Measurements from ENCODE around the gene MKNK1.

Gene MKNK1

DNA sequence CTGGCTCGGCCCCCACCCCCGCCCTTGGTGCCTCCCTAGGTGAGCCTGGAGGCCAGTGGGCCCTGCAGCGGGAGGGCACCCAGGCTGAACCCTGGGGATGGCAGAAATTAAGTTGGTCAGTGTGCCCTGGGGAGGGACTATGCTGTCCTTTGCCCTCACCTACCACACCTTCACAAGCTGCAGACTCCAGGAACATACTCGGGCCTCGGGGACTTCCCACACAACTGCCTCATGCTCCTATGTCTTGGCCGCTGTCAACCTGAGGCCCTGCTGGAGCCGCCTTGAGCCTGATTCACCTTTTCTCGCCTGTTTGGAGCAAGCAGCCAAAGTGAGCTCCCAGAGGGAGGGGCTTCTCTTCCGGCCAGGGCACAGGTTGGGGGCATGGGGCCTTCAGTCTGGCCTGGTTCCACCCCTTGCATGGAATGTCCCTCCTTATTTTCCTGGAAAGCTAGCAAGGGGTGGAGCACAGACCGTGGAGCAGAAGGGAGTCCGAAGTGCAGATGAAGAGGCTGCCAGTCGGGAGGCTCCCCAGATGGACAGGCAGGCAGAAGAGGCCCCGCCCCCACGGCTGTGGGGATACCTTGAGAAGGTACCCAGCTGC, 77.3 kb downstream of the MKNK1 start:
- no peak overlapping the region for H3K4me3 ChIP-seq (replicated peaks; ENCODE audit: insufficient read depth, low read length)
- H3K27me3 ChIP-seq (ENCODE audit: insufficient read depth, poor library complexity, severe bottlenecking) = peaks cover 11% of the 10 kb centered on the region
- no peak overlapping the region for H3K27ac ChIP-seq (replicated peaks)
- no peak for DNase-seq (ENCODE audit: low read depth in 1 of 2, low spot score in 1 of 2)
- TF ChIP-seq, protein P1, sequence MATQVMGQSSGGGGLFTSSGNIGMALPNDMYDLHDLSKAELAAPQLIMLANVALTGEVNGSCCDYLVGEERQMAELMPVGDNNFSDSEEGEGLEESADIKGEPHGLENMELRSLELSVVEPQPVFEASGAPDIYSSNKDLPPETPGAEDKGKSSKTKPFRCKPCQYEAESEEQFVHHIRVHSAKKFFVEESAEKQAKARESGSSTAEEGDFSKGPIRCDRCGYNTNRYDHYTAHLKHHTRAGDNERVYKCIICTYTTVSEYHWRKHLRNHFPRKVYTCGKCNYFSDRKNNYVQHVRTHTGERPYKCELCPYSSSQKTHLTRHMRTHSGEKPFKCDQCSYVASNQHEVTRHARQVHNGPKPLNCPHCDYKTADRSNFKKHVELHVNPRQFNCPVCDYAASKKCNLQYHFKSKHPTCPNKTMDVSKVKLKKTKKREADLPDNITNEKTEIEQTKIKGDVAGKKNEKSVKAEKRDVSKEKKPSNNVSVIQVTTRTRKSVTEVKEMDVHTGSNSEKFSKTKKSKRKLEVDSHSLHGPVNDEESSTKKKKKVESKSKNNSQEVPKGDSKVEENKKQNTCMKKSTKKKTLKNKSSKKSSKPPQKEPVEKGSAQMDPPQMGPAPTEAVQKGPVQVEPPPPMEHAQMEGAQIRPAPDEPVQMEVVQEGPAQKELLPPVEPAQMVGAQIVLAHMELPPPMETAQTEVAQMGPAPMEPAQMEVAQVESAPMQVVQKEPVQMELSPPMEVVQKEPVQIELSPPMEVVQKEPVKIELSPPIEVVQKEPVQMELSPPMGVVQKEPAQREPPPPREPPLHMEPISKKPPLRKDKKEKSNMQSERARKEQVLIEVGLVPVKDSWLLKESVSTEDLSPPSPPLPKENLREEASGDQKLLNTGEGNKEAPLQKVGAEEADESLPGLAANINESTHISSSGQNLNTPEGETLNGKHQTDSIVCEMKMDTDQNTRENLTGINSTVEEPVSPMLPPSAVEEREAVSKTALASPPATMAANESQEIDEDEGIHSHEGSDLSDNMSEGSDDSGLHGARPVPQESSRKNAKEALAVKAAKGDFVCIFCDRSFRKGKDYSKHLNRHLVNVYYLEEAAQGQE (IDR thresholded peaks at IDR 0.05; ENCODE audit: insufficient replicate concordance, low read depth) = no peak
- TF ChIP-seq POLR2AphosphoS5 (IDR thresholded peaks at IDR 0.05; ENCODE audit: low read depth) (no peak), SPI1 (IDR thresholded peaks at IDR 0.05; ENCODE audit: borderline replicate concordance, low read depth) (no peak), GABPA (IDR thresholded peaks at IDR 0.05; ENCODE audit: low read depth) (no peak)
- TF ChIP-seq, protein P2, sequence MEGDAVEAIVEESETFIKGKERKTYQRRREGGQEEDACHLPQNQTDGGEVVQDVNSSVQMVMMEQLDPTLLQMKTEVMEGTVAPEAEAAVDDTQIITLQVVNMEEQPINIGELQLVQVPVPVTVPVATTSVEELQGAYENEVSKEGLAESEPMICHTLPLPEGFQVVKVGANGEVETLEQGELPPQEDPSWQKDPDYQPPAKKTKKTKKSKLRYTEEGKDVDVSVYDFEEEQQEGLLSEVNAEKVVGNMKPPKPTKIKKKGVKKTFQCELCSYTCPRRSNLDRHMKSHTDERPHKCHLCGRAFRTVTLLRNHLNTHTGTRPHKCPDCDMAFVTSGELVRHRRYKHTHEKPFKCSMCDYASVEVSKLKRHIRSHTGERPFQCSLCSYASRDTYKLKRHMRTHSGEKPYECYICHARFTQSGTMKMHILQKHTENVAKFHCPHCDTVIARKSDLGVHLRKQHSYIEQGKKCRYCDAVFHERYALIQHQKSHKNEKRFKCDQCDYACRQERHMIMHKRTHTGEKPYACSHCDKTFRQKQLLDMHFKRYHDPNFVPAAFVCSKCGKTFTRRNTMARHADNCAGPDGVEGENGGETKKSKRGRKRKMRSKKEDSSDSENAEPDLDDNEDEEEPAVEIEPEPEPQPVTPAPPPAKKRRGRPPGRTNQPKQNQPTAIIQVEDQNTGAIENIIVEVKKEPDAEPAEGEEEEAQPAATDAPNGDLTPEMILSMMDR (IDR thresholded peaks at IDR 0.05; ENCODE audit: insufficient read depth, low read length) = no peak

DNA sequence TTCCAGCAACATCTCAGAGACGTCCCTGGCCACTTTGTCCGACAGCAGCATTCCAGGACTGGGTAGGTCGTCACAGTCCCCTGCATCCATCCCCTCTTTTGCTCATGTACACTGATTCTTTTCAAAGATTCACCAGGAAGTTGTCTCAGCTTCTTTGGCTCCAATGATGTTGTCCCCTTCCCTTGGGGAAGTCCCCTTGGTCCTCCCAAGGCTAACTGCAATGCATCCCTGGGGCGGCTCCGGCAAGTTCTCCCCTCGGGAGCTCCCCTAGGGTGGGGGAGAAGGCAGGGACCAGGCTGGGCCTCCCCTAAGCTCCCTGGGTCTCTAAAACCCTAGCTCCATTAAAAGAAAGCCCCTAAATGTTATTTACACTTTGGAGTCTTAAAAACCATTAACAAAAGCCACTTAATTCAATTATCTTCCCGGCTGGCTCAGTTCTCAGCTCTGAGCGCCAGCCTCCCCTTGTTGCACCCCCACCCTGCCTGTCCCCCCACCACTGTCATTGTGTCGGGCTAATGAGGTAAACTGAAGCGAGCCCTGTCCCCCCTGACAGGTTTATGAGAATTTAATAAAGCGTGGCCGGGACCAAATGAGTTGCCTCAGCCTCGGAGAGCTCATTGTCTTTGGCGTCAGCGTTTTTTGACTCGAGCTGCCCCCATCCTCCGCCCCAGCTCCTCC, 77.9 kb downstream of the MKNK1 start:
- Histone ChIP-seq H3K4me3 (replicated peaks; ENCODE audit: insufficient read depth, low read length) (no peak overlapping the region), H3K27ac (replicated peaks) (no peak overlapping the region), H3K27me3 (ENCODE audit: insufficient read depth, poor library complexity, severe bottlenecking) (peaks cover 11% of the 10 kb centered on the region)
- TF ChIP-seq SPI1 (IDR thresholded peaks at IDR 0.05; ENCODE audit: borderline replicate concordance, low read depth) (no peak), GABPA (IDR thresholded peaks at IDR 0.05; ENCODE audit: low read depth) (no peak), POLR2AphosphoS5 (IDR thresholded peaks at IDR 0.05; ENCODE audit: low read depth) (no peak)
- TF ChIP-seq, protein P2 (IDR thresholded peaks at IDR 0.05; ENCODE audit: insufficient read depth, low read length) = no peak
- TF ChIP-seq, protein P1 (IDR thresholded peaks at IDR 0.05; ENCODE audit: insufficient replicate concordance, low read depth) = no peak
- DNase-seq (ENCODE audit: low read depth in 1 of 2, low spot score in 1 of 2) = no peak

DNA sequence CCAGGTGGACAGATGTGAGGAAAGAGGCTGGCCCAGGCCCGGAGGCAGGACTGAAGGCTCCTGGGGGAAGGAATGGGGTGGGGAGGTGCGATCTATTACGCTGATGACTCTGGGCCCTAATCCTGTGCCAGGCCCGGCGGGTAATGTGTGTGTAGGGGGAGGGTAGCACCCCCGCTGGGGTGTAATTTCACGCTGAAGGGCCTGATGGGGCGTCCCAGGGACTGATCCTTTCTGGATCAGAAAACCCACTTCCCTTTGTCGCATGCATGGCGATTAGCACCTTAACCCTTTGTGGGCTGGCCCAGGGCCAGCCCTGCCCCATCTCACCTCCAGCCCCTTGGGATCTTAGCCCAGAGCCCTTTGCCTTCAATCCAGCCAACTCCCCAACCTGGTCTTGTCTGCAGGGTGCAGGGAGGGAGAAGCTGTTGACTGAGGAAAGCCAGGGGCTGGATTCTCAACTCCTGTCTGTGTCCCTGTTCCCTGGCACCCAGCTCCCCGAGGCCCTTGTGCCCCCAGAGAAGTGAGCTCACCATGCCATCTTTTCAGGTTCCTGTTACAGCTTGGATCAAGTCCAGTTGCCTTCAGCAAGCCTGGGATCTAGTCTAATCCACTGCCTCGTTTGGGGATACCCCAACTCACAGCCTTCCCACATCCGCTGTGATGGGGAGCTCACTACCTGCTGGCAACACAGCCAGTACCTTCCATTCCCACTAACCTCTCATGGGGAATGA, 78.7 kb downstream of the MKNK1 start:
- Histone ChIP-seq H3K27me3 (ENCODE audit: insufficient read depth, poor library complexity, severe bottlenecking) (peaks cover 11% of the 10 kb centered on the region), H3K27ac (replicated peaks) (no peak overlapping the region), H3K4me3 (replicated peaks; ENCODE audit: insufficient read depth, low read length) (no peak overlapping the region)
- no peak for DNase-seq (ENCODE audit: low read depth in 1 of 2, low spot score in 1 of 2)
- no peak for TF ChIP-seq GABPA (IDR thresholded peaks at IDR 0.05; ENCODE audit: low read depth)
- TF ChIP-seq, protein P1 (IDR thresholded peaks at IDR 0.05; ENCODE audit: insufficient replicate concordance, low read depth) = no peak
- no peak for TF ChIP-seq POLR2AphosphoS5 (IDR thresholded peaks at IDR 0.05; ENCODE audit: low read depth)
- TF ChIP-seq SPI1 (IDR thresholded peaks at IDR 0.05; ENCODE audit: borderline replicate concordance, low read depth) = no peak
- TF ChIP-seq, protein P2 (IDR thresholded peaks at IDR 0.05; ENCODE audit: insufficient read depth, low read length) = no peak

Data from HL-60 (cell line).